ENCODE data around the gene CRELD2. TPM values are rescaled to one million over a fixed set of nuclear protein-coding genes. Genes with fewer than 3 reads are reported as not detected.

The CRELD2 gene
- total RNA-seq, 1 donor from 2014 or later: 42.7 TPM

DNA sequence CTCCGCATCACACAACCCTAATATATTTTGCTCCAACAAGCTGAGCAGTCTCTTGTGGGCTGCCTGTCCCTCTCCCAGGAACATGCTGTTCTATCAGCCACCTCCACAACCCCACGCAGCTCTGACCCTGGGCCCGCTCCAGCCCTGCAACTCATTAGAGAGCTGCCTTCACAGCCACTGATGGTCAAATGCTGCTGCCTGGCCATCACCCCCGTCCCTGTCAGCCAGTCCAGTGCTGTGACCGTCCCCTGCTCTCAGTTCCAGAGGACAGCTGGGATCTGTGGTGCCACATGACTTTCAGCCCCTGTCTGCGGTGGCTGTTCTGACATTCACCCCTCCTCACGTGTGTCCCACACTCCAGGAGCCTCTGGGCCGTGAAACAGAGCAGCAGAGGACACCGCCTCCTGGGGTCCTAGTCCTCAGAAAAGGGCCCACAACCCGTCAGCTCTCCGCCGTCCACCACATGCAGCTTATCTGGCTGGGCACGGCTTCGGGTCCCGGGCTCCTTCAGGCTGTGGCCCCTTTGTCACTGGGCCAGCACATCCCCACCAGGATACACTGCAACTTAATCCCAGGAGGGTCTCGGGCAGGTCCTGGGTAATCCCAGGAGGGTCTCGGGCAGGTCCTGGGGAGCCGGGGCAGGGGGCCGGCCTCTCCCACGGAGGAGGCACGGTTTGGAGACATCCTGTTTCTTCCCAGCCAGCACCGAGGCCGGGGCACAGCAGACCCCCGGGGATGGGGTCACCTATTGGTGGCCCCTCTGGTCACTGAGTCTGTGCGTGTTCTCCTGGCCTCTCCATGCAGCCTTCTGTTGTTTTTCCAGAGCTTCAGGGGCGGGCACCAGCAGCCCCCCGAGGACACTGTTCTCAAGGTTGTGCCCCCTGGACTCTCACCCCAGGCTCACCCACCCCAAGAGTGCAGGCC lies 15.1 kb downstream of the CRELD2 start:
- DNase-seq (no peak), ATAC-seq (no peak)
- H3K9me3 ChIP-seq: no peaks in the 10 kb centered on the region
- TF ChIP-seq, protein P1, sequence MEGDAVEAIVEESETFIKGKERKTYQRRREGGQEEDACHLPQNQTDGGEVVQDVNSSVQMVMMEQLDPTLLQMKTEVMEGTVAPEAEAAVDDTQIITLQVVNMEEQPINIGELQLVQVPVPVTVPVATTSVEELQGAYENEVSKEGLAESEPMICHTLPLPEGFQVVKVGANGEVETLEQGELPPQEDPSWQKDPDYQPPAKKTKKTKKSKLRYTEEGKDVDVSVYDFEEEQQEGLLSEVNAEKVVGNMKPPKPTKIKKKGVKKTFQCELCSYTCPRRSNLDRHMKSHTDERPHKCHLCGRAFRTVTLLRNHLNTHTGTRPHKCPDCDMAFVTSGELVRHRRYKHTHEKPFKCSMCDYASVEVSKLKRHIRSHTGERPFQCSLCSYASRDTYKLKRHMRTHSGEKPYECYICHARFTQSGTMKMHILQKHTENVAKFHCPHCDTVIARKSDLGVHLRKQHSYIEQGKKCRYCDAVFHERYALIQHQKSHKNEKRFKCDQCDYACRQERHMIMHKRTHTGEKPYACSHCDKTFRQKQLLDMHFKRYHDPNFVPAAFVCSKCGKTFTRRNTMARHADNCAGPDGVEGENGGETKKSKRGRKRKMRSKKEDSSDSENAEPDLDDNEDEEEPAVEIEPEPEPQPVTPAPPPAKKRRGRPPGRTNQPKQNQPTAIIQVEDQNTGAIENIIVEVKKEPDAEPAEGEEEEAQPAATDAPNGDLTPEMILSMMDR (IDR thresholded peaks at IDR 0.05): no peak
- peak overlapping the region; percentile 99 for H3K27ac ChIP-seq
- H3K27me3 ChIP-seq (ENCODE audit: low read depth): peaks cover 8% of the 10 kb centered on the region
- no peaks in the 10 kb centered on the region for H3K36me3 ChIP-seq
- H3K4me1 ChIP-seq: peaks cover 75% of the 10 kb centered on the region
- intact Hi-C loops (cut with DNase I): no loop called here
- H3K4me3 ChIP-seq: peak overlapping the region; percentile 66

DNA sequence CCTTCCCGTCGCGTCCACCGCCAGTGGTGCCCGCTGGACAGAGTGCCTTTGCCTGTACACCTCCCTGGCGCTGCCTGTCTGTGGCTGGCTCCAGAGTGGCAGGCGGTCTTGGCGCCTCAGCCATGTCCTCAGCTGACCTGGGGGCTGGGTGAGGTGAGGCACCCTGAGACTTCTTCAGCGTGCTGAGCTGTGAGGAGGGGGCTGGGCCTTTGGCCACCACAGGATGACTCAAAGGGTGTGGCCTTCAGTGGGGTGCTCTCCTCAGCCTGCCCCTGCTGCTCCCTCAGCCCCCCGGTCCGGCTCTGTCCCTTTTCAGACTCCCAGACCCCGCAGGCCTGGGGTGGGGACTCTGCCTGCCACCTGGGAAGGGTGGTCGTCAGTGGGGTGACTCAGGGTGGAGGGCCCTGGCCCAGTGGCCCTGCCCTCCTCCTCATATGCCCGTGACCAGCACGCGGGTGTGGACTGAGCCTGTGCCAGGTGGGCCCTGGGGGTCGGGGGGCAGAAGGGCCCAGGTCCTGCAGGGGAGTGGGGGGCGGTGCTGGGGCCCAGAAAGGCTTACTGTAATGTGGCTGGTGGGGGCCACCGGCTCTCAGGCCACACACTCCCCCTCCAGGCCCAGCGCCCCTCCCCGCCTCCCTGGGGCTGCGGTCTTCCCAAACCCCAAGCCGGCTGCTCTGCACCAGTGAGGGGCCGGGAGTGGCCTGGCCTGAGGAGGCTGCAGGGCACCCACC lies 15.9 kb downstream of the CRELD2 start:
- H3K27me3 ChIP-seq (ENCODE audit: low read depth): peaks cover under 1% of the 10 kb centered on the region
- TF ChIP-seq, protein P1 (IDR thresholded peaks at IDR 0.05): no peak
- DNase-seq (peak; percentile 88), ATAC-seq (peak; percentile 40 to 52)
- H3K4me1 ChIP-seq: peaks cover 83% of the 10 kb centered on the region
- H3K27ac ChIP-seq: peak overlapping the region; percentile 99
- no peaks in the 10 kb centered on the region for H3K36me3 ChIP-seq
- no peaks in the 10 kb centered on the region for H3K9me3 ChIP-seq
- peak overlapping the region; percentile 66 for H3K4me3 ChIP-seq
- intact Hi-C loops (cut with DNase I): no loop called here

DNA sequence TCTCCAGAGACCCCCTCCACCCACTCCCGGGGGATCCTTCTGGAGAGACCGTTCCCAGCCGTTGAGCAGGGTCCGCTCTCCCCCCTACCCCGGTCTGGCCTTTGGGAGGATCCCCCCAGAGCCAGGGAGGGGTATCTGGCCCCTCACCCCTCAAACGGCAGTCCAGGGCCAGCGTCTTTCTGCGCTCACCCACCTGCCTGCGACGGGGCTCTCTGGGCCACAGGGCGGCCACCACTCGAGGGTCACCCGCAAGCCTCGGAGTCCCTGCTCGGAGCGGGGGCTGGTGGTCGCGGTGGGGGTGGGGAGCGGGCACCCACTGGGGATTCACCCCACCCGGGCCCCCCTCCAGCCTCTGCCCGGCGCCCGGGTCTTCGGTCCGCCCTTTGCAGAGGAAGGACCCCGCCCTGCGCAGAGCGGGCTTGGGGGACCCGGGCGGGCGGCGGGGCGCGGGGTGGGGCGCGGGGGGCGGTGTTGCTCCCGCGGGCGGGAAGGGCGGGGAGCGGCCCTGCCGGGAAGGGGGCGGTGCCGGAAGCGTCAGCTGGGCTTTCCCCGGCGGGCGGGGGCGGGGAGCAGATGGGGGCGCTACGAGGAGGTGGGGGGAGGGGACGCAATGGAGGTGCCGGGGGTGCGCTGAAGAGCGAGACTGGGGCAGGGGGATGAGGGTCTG lies 16.6 kb downstream of the CRELD2 start:
- ATAC-seq (peak; percentile 59 to 62), DNase-seq (peak; percentile 90)
- intact Hi-C loops (cut with DNase I): no loop called here
- Histone ChIP-seq H3K36me3 (no peaks in the 10 kb centered on the region), H3K9me3 (no peaks in the 10 kb centered on the region), H3K27ac (peak overlapping the region; percentile 99), H3K27me3 (ENCODE audit: low read depth) (no peaks in the 10 kb centered on the region), H3K4me1 (peaks cover 80% of the 10 kb centered on the region), H3K4me3 (peak overlapping the region; percentile 66)
- TF ChIP-seq, protein P1 (IDR thresholded peaks at IDR 0.05): no peak

DNA sequence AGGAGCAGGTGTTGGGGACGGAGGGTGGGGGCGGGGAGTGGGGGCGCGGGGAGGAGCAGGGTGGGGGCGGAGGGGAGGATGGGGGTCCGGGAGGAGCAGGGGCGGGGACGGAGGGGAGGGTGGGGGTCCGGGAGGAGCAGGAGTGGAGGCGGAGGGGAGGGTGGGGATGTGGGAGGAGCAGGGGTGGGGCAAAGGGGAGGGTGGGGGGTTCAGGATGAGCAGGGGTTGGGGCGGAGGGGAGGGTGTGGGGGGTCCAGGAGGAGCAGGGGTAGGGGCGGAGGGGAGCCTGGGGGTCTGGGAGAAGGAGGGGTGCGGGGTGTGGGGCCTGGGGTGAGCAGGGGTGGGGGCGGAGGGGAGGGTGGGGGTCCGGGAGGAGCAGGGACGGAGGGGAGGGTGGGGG lies 17.1 kb downstream of the CRELD2 start:
- TF ChIP-seq, protein P1 (IDR thresholded peaks at IDR 0.05): no peak
- intact Hi-C loops (cut with DNase I): no loop called here
- Histone ChIP-seq H3K36me3 (no peaks in the 10 kb centered on the region), H3K27ac (peak overlapping the region; percentile 99), H3K27me3 (ENCODE audit: low read depth) (no peaks in the 10 kb centered on the region), H3K4me3 (peak overlapping the region; percentile 66), H3K9me3 (no peaks in the 10 kb centered on the region), H3K4me1 (peaks cover 74% of the 10 kb centered on the region)
- DNase-seq (no peak), ATAC-seq (no peak)

Measured in lower lobe of right lung (tissue), 2 donors.